Right lobe of liver (tissue), 6 donors: Measurements from ENCODE around the gene DPYSL3. TPM values are rescaled to one million over a fixed set of nuclear protein-coding genes. Genes with fewer than 3 reads are reported as not detected.

Experiments used
- ATAC-seq, 4 donors: fragments of 200-7000 bp; cut with Tn5 transposase; one replicate each; pipeline ENCODE4 v1.9.1; 2020; ENCODE audit warnings: mild to moderate bottlenecking in 4 of 4, moderate library complexity in 4 of 4
- DNase-seq, 3 donors: peaks; one replicate each; pipeline ENCODE4 v3.0.0-alpha.2; 2020
- H3K27ac ChIP-seq, 3 donors: fragments of 200-600 bp; one replicate each; pipeline ENCODE4 v1.8.0; 2022
- H3K27me3 ChIP-seq, 2 donors: fragments of 200-600 bp; one replicate each; pipeline ENCODE4 v1.8.0; 2022
- H3K36me3 ChIP-seq, 4 donors: fragments of 200-600 bp; sonication (generic) in 1 of 4; one replicate each; pipeline versions ENCODE4 v1.5.1 to v1.8.0; 2017 to 2022; ENCODE audit warnings: control low read depth in 1 of 4
- H3K4me1 ChIP-seq, 4 donors: fragments of 200-600 bp; sonication (generic) in 1 of 4; one replicate each; pipeline versions ENCODE4 v1.5.1 to v1.8.0; 2017 to 2022; ENCODE audit warnings: control low read depth in 1 of 4
- H3K4me3 ChIP-seq, 3 donors: fragments of 200-600 bp; one replicate each; pipeline ENCODE4 v1.8.0; 2022
- H3K9me3 ChIP-seq, 4 donors: fragments of 200-600 bp; sonication (generic) in 1 of 4; one replicate each; pipeline versions ENCODE4 v1.5.1 to v1.8.0; 2017 to 2022; ENCODE audit warnings: control low read depth in 1 of 4
- POLR2A ChIP-seq: fragments of 450-650 bp; IDR thresholded peaks from one replicate; pipeline ENCODE4 v1.6.1; 2017; ENCODE audit warnings: antibody characterized with exemption, mild to moderate bottlenecking
- WGBS: methylation state at CpG from one replicate; pipeline ENCODE4 v1.1.6; 2018; ENCODE audit warnings: low coverage, low lambda C conversion rate; ENCODE audit not compliant: insufficient coverage; ENCODE audit errors: missing lambda C conversion rate; 5-methylcytosine and 5-hydroxymethylcytosine counted together
- intact Hi-C, 2 donors: fragments of 100-400 bp; cut with DNase I; formaldehyde crosslinking; loops; one replicate each; pipeline versions ENCODE4 v1.11.2 to v1.14.1; 2022
- total RNA-seq, 6 experiments: library from RNA; depleted of rRNA in 2 of 6; stranded (reverse); fragments of >200 nt in 2 of 6; fragmentation: NEBNext Ultra II Directional in 3 of 6; extraction: Animal tissue kit (Norgen Biotek cat#: 25700) in 3 of 6; gene quantifications; one replicate each; pipeline versions ENCODE4 v1.1.0 to v1.2.4, GENCODE V29; 2016 to 2023
- TF ChIP-seq, protein P1 (sequence below), 4 donors: fragments of 200-600 bp in 3 of 4; fragments of 450-650 bp in 1 of 4; IDR thresholded peaks; one replicate each; pipeline versions ENCODE4 v1.5.1 to v1.8.0; 2016 to 2022; ENCODE audit warnings: antibody characterized with exemption in 4 of 4, mild to moderate bottlenecking in 2 of 4
- donor health status: DM: no; HTN: yes; CAD: no.
- donor health status: DM: no; HTN: no; CAD: no.
- donor health status: DM: no; HTN: no; CAD: no.
- donor health status: DM: no; HTN: yes; CAD: no.
- donor health status: DM: no; HTN: yes; CAD: no.

DPYSL3 gene
- total RNA-seq, 6 experiments from 2014 or later: 1.4 to 3.8 (median 2.3) TPM

GRCh38 chr5:147507480-147508126 lies 2.3 kb downstream of the DPYSL3 start:
- Histone ChIP-seq H3K27me3 (peaks cover 0 to 8% of the 10 kb centered on the region in 2 donors), H3K27ac (no peak overlapping the region), H3K4me1 (peaks cover 0 to 6% (median 0%) of the 10 kb centered on the region in 4 donors), H3K36me3 (no peaks in the 10 kb centered on the region), H3K4me3 (no peak overlapping the region), H3K9me3 (no peaks in the 10 kb centered on the region)
- DNase-seq (no peak), ATAC-seq (no peak)
- TF ChIP-seq POLR2A: no peak
- TF ChIP-seq, protein P1, sequence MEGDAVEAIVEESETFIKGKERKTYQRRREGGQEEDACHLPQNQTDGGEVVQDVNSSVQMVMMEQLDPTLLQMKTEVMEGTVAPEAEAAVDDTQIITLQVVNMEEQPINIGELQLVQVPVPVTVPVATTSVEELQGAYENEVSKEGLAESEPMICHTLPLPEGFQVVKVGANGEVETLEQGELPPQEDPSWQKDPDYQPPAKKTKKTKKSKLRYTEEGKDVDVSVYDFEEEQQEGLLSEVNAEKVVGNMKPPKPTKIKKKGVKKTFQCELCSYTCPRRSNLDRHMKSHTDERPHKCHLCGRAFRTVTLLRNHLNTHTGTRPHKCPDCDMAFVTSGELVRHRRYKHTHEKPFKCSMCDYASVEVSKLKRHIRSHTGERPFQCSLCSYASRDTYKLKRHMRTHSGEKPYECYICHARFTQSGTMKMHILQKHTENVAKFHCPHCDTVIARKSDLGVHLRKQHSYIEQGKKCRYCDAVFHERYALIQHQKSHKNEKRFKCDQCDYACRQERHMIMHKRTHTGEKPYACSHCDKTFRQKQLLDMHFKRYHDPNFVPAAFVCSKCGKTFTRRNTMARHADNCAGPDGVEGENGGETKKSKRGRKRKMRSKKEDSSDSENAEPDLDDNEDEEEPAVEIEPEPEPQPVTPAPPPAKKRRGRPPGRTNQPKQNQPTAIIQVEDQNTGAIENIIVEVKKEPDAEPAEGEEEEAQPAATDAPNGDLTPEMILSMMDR (IDR thresholded peaks at IDR 0.05): no peak
- WGBS: 41% methylated on average over 7 of the region's 7 CpGs
- intact Hi-C loops: no loop called here

DNA sequence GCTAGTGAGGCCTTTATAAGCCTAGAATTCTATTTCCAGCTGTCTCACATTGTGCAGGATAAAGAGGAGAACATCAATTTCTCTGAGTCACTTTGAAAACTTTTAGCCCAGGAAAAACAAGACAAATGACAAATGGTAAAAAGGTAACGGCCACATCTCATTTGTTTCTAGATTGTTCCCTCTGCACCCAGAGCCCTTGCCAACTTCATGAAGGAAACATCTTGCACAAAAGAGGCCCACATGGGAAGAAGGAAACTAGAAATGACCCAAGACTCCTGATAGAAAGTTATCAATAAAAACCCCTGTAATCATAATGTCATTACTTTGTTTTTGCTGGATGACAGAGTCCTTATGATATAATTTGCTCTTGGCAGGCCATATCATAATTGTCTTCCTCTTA lies 5.3 kb downstream of the DPYSL3 start:
- no peaks in the 10 kb centered on the region for H3K9me3 ChIP-seq
- 20% methylated on average over 1 of the region's 1 CpG for WGBS

GRCh38 chr5:147504011-147504410 lies 5.9 kb downstream of the DPYSL3 start:
- H3K36me3 ChIP-seq: no peaks in the 10 kb centered on the region
- TF ChIP-seq, protein P1 (IDR thresholded peaks at IDR 0.05): no peak
- TF ChIP-seq POLR2A: no peak
- DNase-seq (no peak), ATAC-seq (no peak)
- H3K4me3 ChIP-seq: no peak overlapping the region
- H3K27me3 ChIP-seq: no peaks in the 10 kb centered on the region
- 36% methylated on average over 3 of the region's 3 CpGs for WGBS
- no peak overlapping the region for H3K27ac ChIP-seq
- H3K9me3 ChIP-seq: no peaks in the 10 kb centered on the region
- intact Hi-C loops: no loop called here
- H3K4me1 ChIP-seq: no peaks in the 10 kb centered on the region

More for the DNA sequence above, 5.3 kb downstream of the DPYSL3 start:
- TF ChIP-seq, protein P1 (IDR thresholded peaks at IDR 0.05): no peak
- TF ChIP-seq POLR2A: no peak
- ATAC-seq (peak in 1 of 4 donors; percentile 28), DNase-seq (no peak)
- H3K27ac ChIP-seq: no peak overlapping the region
- no peak overlapping the region for H3K4me3 ChIP-seq
- H3K36me3 ChIP-seq: no peaks in the 10 kb centered on the region
- H3K4me1 ChIP-seq: peaks cover 0 to 5% (median 0%) of the 10 kb centered on the region in 4 donors
- intact Hi-C loops: no loop called here
- peaks cover 0 to 2% of the 10 kb centered on the region in 2 donors for H3K27me3 ChIP-seq

DNA sequence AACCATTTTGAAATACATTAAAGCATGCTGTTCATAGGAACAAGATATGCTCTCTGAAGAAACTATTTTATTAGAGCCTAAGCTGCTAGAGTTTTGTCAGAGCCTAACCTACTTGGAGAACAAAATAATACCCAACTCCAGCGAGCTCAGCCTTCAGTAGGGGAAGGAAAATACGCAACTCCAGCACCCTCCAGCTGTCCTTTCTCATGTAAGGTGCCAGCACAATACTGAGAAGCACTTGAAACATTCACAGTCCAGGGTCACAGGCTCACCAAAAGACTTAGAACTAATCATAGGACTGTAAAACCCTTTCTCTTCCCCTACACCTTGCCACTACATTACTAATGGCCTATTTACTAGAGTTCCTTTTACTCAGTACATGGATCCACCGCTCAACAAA lies 18.9 kb downstream of the DPYSL3 start:
- no peak for TF ChIP-seq POLR2A
- TF ChIP-seq, protein P1 (IDR thresholded peaks at IDR 0.05): no peak
- no peaks in the 10 kb centered on the region for H3K4me1 ChIP-seq
- intact Hi-C loops: no loop called here
- no peak overlapping the region for H3K27ac ChIP-seq
- 72% methylated on average over 3 of the region's 3 CpGs for WGBS
- no peaks in the 10 kb centered on the region for H3K27me3 ChIP-seq
- no peak for DNase-seq
- no peak overlapping the region for H3K4me3 ChIP-seq
- ATAC-seq: no peak
- no peaks in the 10 kb centered on the region for H3K36me3 ChIP-seq
- H3K9me3 ChIP-seq: no peaks in the 10 kb centered on the region
